ENCODE measurements around the gene CDH8.

- TF ChIP-seq CTCF (IDR thresholded peaks at IDR 0.05) (no peak), POLR2A (IDR thresholded peaks at IDR 0.05) (no peak)
Observed at GRCh38 chr16:61812251-61812650, 224.0 kb downstream of the CDH8 start.

Measured in vagina (tissue), 2 donors.